SK-N-SH treated with all-trans-retinoic acid at 6 μM for 48 hours (cell line): Measurements from ENCODE around the gene FBXL3.

Experiments
- ATAC-seq: fragments of 200-7000 bp; cut with Tn5 transposase; 3 replicates; pipeline ENCODE4 v1.9.1; 2020; ENCODE audit warnings: mild to moderate bottlenecking, moderate library complexity
- ARNTL ChIP-seq: fragments of 450-650 bp; formaldehyde crosslinking; IDR thresholded peaks from 2 replicates; pipeline ENCODE4 v1.5.0; 2020; ENCODE audit warnings: low read depth, mild to moderate bottlenecking, moderate library complexity, borderline replicate concordance
- BACH2 ChIP-seq: fragments of 250-450 bp; sonication (Bioruptor Pico); IDR thresholded peaks from 2 replicates; pipeline ENCODE4 v1.9.0; 2021; ENCODE audit warnings: mild to moderate bottlenecking, borderline replicate concordance
- CSDC2 ChIP-seq: fragments of 250-450 bp; sonication (Bioruptor Pico); IDR thresholded peaks from 2 replicates; pipeline ENCODE4 v1.5.0; 2020; ENCODE audit warnings: mild to moderate bottlenecking, moderate library complexity
- ESRRG ChIP-seq: fragments of 250-450 bp; sonication (Bioruptor Pico); IDR thresholded peaks from 2 replicates; pipeline ENCODE4 v1.6.1; 2021; ENCODE audit warnings: mild to moderate bottlenecking
- ISL1 ChIP-seq: fragments of 250-450 bp; sonication (Bioruptor Pico); IDR thresholded peaks from 2 replicates; pipeline ENCODE4 v2.1.2; 2022; ENCODE audit warnings: mild to moderate bottlenecking, moderate library complexity
- OSR1 ChIP-seq: fragments of 250-450 bp; sonication (Bioruptor Pico); IDR thresholded peaks from 2 replicates; pipeline ENCODE4 v1.8.0; 2022; ENCODE audit warnings: moderate library complexity, mild to moderate bottlenecking, inconsistent platforms
- PPARA ChIP-seq: fragments of 250-450 bp; sonication (Bioruptor Pico); IDR thresholded peaks from 2 replicates; pipeline ENCODE4 v1.5.0; 2020; ENCODE audit warnings: mild to moderate bottlenecking, borderline replicate concordance
- RARB ChIP-seq: fragments of 250-450 bp; sonication (Bioruptor Pico); IDR thresholded peaks from 2 replicates; pipeline ENCODE4 v1.8.0; 2021; ENCODE audit warnings: mild to moderate bottlenecking, moderate library complexity
- SNAI2 ChIP-seq: fragments of 250-450 bp; sonication (Bioruptor Pico); IDR thresholded peaks from 2 replicates; pipeline ENCODE4 v1.5.0; 2020; ENCODE audit warnings: mild to moderate bottlenecking, moderate library complexity
- TCF4 ChIP-seq: fragments of 250-450 bp; sonication (Bioruptor Pico); IDR thresholded peaks from 2 replicates; pipeline ENCODE4 v1.8.0; 2021; ENCODE audit warnings: mild to moderate bottlenecking, moderate library complexity, borderline replicate concordance
- TOX ChIP-seq: fragments of 250-450 bp; sonication (Bioruptor Pico); IDR thresholded peaks from 2 replicates; pipeline ENCODE4 v1.8.0; 2021; ENCODE audit warnings: mild to moderate bottlenecking, moderate library complexity, borderline replicate concordance
- ZC3H10 ChIP-seq: fragments of 250-450 bp; sonication (Bioruptor Pico); IDR thresholded peaks from 2 replicates; pipeline ENCODE4 v1.5.1; 2021; ENCODE audit warnings: mild to moderate bottlenecking, moderate library complexity
- ZFP3 ChIP-seq: fragments of 250-450 bp; sonication (Bioruptor Pico); IDR thresholded peaks from 2 replicates; pipeline ENCODE4 v1.5.0; 2020; ENCODE audit warnings: mild to moderate bottlenecking, moderate library complexity
- ZFP30 ChIP-seq: fragments of 450-650 bp; formaldehyde crosslinking; IDR thresholded peaks from 2 replicates; pipeline ENCODE4 v1.5.0; 2022; ENCODE audit warnings: mild to moderate bottlenecking, moderate library complexity
- ZNF565 ChIP-seq: fragments of 450-650 bp; formaldehyde crosslinking; conservative IDR thresholded peaks from 2 replicates; pipeline ENCODE4 v1.5.0; 2020; ENCODE audit warnings: low read depth, mild to moderate bottlenecking, moderate library complexity
- ZNF70 ChIP-seq: fragments of 450-650 bp; formaldehyde crosslinking; IDR thresholded peaks from 2 replicates; pipeline ENCODE4 v1.5.0; 2020; ENCODE audit warnings: mild to moderate bottlenecking, moderate library complexity
- ZNF8 ChIP-seq: fragments of 450-650 bp; formaldehyde crosslinking; IDR thresholded peaks from 2 replicates; pipeline ENCODE4 v1.5.0; 2020; ENCODE audit warnings: mild to moderate bottlenecking, moderate library complexity
- TF ChIP-seq, protein P1 (sequence below): fragments of 250-450 bp; sonication (Bioruptor Pico); IDR thresholded peaks from 2 replicates; pipeline ENCODE4 v1.8.0; 2021; ENCODE audit warnings: low read depth, mild to moderate bottlenecking, moderate library complexity, borderline replicate concordance
- TF ChIP-seq, protein P2 (sequence below): fragments of 250-450 bp; sonication (Bioruptor Pico); IDR thresholded peaks from 2 replicates; pipeline ENCODE4 v1.5.1; 2021; ENCODE audit warnings: mild to moderate bottlenecking, moderate library complexity
- TF ChIP-seq, protein P3 (sequence below): fragments of 250-450 bp; sonication (Bioruptor Pico); IDR thresholded peaks from 2 replicates; pipeline ENCODE4 v1.8.0; 2020; ENCODE audit warnings: mild to moderate bottlenecking, moderate library complexity, borderline replicate concordance
- TF ChIP-seq, protein P4 (sequence below): fragments of 250-450 bp; sonication (Bioruptor Pico); IDR thresholded peaks from 2 replicates; pipeline ENCODE4 v1.5.1; 2020; ENCODE audit warnings: low read depth, mild to moderate bottlenecking, moderate library complexity
- TF ChIP-seq, protein P5 (sequence below): fragments of 250-450 bp; sonication (Bioruptor Pico); IDR thresholded peaks from 2 replicates; pipeline ENCODE4 v1.5.0; 2020; ENCODE audit warnings: mild to moderate bottlenecking, moderate library complexity

The FBXL3 gene

DNA sequence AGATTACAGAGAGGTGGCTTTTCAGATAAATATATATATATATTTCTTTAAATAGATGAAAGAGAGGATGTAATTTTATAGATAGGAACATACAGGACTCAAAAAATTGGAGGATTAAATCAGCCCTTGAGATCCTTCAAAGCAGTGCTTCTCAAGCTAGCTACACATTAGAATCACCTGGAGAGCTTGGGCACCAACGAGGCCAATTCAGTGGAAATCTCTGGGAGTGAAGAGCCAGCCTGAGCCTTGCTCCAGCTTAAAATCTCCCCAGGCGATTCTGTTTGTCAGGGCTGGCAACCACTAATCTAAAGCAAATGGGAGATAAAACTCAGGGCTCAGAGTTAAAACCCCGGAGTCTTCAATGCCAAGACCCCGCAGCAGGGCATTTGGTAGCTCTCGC lies 50.0 kb downstream of the FBXL3 start:
- TF ChIP-seq ZFP30 (CRISPR knock-in tag) = no peak
- TF ChIP-seq ZNF70 (CRISPR knock-in tag) = no peak
- TF ChIP-seq CSDC2 = no peak
- ATAC-seq = no peak

DNA sequence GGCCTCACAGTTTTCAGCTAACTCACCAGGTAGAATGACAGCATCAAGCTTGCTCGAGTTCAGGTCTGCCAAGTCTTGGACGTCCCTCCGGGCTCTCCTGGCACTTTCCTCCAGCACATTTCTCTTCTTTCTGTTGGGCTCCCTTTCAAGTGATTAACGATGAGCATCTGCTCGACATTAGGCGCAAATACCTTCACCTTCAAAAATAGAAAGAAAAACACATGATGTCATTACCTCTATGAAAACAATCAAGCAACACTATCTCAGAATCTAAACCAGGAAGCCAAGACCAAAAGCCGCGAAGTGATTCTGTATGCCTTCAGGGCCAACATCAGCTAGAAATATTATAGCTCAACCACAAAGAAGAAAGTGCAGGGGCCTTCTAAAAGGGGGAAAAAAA lies 50.5 kb downstream of the FBXL3 start:
- no peak for ATAC-seq
- TF ChIP-seq, protein P1, sequence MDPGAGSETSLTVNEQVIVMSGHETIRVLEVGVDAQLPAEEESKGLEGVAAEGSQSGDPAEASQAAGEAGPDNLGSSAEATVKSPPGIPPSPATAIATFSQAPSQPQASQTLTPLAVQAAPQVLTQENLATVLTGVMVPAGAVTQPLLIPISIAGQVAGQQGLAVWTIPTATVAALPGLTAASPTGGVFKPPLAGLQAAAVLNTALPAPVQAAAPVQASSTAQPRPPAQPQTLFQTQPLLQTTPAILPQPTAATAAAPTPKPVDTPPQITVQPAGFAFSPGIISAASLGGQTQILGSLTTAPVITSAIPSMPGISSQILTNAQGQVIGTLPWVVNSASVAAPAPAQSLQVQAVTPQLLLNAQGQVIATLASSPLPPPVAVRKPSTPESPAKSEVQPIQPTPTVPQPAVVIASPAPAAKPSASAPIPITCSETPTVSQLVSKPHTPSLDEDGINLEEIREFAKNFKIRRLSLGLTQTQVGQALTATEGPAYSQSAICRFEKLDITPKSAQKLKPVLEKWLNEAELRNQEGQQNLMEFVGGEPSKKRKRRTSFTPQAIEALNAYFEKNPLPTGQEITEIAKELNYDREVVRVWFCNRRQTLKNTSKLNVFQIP (CRISPR knock-in tag) = no peak
- no peak for TF ChIP-seq ZC3H10 (CRISPR knock-in tag)
- no peak for TF ChIP-seq CSDC2
- TF ChIP-seq, protein P2, sequence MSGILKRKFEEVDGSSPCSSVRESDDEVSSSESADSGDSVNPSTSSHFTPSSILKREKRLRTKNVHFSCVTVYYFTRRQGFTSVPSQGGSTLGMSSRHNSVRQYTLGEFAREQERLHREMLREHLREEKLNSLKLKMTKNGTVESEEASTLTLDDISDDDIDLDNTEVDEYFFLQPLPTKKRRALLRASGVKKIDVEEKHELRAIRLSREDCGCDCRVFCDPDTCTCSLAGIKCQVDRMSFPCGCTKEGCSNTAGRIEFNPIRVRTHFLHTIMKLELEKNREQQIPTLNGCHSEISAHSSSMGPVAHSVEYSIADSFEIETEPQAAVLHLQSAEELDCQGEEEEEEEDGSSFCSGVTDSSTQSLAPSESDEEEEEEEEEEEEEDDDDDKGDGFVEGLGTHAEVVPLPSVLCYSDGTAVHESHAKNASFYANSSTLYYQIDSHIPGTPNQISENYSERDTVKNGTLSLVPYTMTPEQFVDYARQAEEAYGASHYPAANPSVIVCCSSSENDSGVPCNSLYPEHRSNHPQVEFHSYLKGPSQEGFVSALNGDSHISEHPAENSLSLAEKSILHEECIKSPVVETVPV (CRISPR knock-in tag) = no peak
- no peak for TF ChIP-seq ZNF565 (CRISPR knock-in tag)
- no peak for TF ChIP-seq SNAI2 (CRISPR knock-in tag)
- TF ChIP-seq PPARA (CRISPR knock-in tag) = no peak
- no peak for TF ChIP-seq ZNF8
- TF ChIP-seq, protein P3, sequence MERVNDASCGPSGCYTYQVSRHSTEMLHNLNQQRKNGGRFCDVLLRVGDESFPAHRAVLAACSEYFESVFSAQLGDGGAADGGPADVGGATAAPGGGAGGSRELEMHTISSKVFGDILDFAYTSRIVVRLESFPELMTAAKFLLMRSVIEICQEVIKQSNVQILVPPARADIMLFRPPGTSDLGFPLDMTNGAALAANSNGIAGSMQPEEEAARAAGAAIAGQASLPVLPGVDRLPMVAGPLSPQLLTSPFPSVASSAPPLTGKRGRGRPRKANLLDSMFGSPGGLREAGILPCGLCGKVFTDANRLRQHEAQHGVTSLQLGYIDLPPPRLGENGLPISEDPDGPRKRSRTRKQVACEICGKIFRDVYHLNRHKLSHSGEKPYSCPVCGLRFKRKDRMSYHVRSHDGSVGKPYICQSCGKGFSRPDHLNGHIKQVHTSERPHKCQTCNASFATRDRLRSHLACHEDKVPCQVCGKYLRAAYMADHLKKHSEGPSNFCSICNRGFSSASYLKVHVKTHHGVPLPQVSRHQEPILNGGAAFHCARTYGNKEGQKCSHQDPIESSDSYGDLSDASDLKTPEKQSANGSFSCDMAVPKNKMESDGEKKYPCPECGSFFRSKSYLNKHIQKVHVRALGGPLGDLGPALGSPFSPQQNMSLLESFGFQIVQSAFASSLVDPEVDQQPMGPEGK (CRISPR knock-in tag) = no peak
- TF ChIP-seq OSR1 (CRISPR knock-in tag) = no peak
- no peak for TF ChIP-seq BACH2 (CRISPR knock-in tag)
- TF ChIP-seq ISL1 (CRISPR knock-in tag) = no peak
- TF ChIP-seq TOX (CRISPR knock-in tag) = no peak
- TF ChIP-seq, protein P4, sequence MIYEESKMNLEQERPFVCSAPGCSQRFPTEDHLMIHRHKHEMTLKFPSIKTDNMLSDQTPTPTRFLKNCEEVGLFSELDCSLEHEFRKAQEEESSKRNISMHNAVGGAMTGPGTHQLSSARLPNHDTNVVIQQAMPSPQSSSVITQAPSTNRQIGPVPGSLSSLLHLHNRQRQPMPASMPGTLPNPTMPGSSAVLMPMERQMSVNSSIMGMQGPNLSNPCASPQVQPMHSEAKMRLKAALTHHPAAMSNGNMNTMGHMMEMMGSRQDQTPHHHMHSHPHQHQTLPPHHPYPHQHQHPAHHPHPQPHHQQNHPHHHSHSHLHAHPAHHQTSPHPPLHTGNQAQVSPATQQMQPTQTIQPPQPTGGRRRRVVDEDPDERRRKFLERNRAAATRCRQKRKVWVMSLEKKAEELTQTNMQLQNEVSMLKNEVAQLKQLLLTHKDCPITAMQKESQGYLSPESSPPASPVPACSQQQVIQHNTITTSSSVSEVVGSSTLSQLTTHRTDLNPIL (CRISPR knock-in tag) = no peak
- TF ChIP-seq ESRRG (CRISPR knock-in tag) = no peak
- no peak for TF ChIP-seq ARNTL
- no peak for TF ChIP-seq ZFP30 (CRISPR knock-in tag)
- TF ChIP-seq RARB (CRISPR knock-in tag) = no peak
- TF ChIP-seq ZFP3 = no peak
- TF ChIP-seq TCF4 (CRISPR knock-in tag) = no peak

DNA sequence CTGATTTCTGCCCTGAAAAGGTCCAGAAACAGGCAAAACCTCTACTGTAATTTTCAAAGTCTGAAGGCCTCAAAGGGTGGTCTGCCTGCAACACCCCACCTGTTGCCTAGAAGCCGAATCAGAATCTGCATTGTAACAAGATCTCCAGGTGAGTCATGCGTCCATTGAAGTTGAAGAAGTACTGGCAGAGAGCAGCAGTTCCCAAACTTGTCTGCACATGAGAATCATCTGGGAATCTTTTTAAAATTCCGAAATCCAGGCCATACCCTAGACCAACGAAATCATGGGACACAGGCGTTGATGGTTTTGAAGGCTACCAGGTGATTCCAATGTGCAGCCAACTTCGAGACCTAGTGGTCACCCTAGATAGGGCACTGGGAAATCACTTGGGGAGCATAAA lies 51.1 kb downstream of the FBXL3 start:
- ATAC-seq = no peak
- TF ChIP-seq OSR1 (CRISPR knock-in tag) (no peak), ZFP30 (CRISPR knock-in tag) (no peak)

DNA sequence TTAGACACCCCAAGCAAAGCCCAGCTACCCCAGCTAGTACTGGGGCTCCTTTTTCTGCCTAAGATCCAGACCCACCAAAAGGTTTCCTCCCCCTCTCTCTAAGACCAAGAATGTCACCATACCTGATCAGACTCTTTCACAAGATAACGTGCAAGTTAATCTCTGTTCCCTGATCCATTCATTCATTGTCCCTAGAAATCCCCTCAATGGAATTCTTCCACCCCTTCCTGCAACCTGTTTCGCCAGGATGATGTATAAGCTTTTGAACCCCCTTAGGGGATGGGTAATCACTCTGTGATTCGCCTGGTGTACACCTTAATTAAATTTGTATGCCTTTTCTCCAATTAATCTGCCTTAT lies 52.4 kb downstream of the FBXL3 start:
- ATAC-seq = no peak
- TF ChIP-seq ISL1 (CRISPR knock-in tag) (no peak), ZFP3 (no peak), ARNTL (no peak), TOX (CRISPR knock-in tag) (no peak), ZNF565 (CRISPR knock-in tag) (no peak), CSDC2 (no peak), ZNF8 (no peak), ZNF70 (CRISPR knock-in tag) (no peak), ESRRG (CRISPR knock-in tag) (no peak), RARB (CRISPR knock-in tag) (no peak), ZFP30 (CRISPR knock-in tag) (no peak), ZC3H10 (CRISPR knock-in tag) (no peak)
- TF ChIP-seq, protein P4 (CRISPR knock-in tag) = no peak
- TF ChIP-seq, protein P5, sequence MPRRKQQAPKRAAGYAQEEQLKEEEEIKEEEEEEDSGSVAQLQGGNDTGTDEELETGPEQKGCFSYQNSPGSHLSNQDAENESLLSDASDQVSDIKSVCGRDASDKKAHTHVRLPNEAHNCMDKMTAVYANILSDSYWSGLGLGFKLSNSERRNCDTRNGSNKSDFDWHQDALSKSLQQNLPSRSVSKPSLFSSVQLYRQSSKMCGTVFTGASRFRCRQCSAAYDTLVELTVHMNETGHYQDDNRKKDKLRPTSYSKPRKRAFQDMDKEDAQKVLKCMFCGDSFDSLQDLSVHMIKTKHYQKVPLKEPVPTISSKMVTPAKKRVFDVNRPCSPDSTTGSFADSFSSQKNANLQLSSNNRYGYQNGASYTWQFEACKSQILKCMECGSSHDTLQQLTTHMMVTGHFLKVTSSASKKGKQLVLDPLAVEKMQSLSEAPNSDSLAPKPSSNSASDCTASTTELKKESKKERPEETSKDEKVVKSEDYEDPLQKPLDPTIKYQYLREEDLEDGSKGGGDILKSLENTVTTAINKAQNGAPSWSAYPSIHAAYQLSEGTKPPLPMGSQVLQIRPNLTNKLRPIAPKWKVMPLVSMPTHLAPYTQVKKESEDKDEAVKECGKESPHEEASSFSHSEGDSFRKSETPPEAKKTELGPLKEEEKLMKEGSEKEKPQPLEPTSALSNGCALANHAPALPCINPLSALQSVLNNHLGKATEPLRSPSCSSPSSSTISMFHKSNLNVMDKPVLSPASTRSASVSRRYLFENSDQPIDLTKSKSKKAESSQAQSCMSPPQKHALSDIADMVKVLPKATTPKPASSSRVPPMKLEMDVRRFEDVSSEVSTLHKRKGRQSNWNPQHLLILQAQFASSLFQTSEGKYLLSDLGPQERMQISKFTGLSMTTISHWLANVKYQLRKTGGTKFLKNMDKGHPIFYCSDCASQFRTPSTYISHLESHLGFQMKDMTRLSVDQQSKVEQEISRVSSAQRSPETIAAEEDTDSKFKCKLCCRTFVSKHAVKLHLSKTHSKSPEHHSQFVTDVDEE = no peak
- TF ChIP-seq, protein P3 (CRISPR knock-in tag) = no peak
- TF ChIP-seq, protein P2 (CRISPR knock-in tag) = no peak
